ACC112 (cell line): Measurements from ENCODE around the gene REM2.

Experiments
- H2AFZ ChIP-seq: fragments of 200-600 bp; sonication (generic); one replicate; pipeline ENCODE4 v1.6.0; 2017; ENCODE audit warnings: antibody characterized with exemption, low read length; ENCODE audit not compliant: unreplicated experiment
- H3K27ac ChIP-seq: fragments of 200-600 bp; sonication (generic); 2 replicates; pipeline ENCODE4 v1.5.1; 2014; ENCODE audit warnings: low read depth, mild to moderate bottlenecking, antibody characterized with exemption, low read length, moderate library complexity
- H3K27me3 ChIP-seq: fragments of 200-600 bp; sonication (generic); 2 replicates; pipeline ENCODE4 v1.6.1; 2014; ENCODE audit warnings: mild to moderate bottlenecking, antibody characterized with exemption, low read length, moderate library complexity, mixed read lengths; ENCODE audit not compliant: insufficient read depth
- H3K36me3 ChIP-seq: fragments of 200-600 bp; sonication (generic); 2 replicates; pipeline ENCODE4 v1.6.1; 2016; ENCODE audit warnings: mild to moderate bottlenecking, antibody characterized with exemption, low read length, moderate library complexity, mixed read lengths; ENCODE audit not compliant: insufficient read depth
- H3K4me1 ChIP-seq: fragments of 200-600 bp; sonication (generic); one replicate; pipeline ENCODE4 v1.6.1; 2016; ENCODE audit warnings: low read length, mixed read lengths; ENCODE audit not compliant: insufficient read depth, unreplicated experiment, control insufficient read depth
- H3K4me3 ChIP-seq: fragments of 200-600 bp; sonication (generic); 2 replicates; pipeline ENCODE4 v1.5.1; 2014; ENCODE audit warnings: mild to moderate bottlenecking, low read depth, low read length
- H3K79me2 ChIP-seq: fragments of 200-600 bp; sonication (generic); one replicate; pipeline ENCODE4 v1.6.0; 2016; ENCODE audit warnings: low read length; ENCODE audit not compliant: control insufficient read depth, unreplicated experiment, insufficient read depth

Gene REM2

GRCh38 chr14:22883173-22883976 is at the start of gene REM2:
TSS of gene REM2 (plus strand) at chr14:22883222. CDS start at chr14:22883288, 66 bp downstream.
- no peaks in the 10 kb centered on the region for H3K27me3 ChIP-seq
- no peak within 1 kb of the TSS for H3K27ac ChIP-seq
- no peak within 1 kb of the TSS for H3K4me3 ChIP-seq

GRCh38 chr14:22835505-22835904 is 47.5 kb upstream of the REM2 start:
- H2AFZ ChIP-seq = no peak overlapping the region
- H3K79me2 ChIP-seq = peaks cover 59% of the 10 kb centered on the region
- H3K36me3 ChIP-seq = peaks cover 3% of the 10 kb centered on the region; the same call in 1 of the 2 replicates
- H3K4me1 ChIP-seq = peaks cover 34% of the 10 kb centered on the region
- no peak overlapping the region; the same call in 1 of the 2 replicates for H3K4me3 ChIP-seq
- peak overlapping the region; percentile 88 for H3K27ac ChIP-seq
- no peaks in the 10 kb centered on the region for H3K27me3 ChIP-seq

More at GRCh38 chr14:22883173-22883976, at the start of gene REM2:
- peaks cover 1% of the 10 kb centered on the region; the same call in 1 of the 2 replicates for H3K36me3 ChIP-seq
- peaks cover 16% of the 10 kb centered on the region for H3K4me1 ChIP-seq
- H2AFZ ChIP-seq = no peak within 1 kb of the TSS
- no peaks in the 10 kb centered on the region for H3K79me2 ChIP-seq

- Histone ChIP-seq H3K4me1 (peaks cover 29% of the 10 kb centered on the region), H2AFZ (no peak within 1 kb of the TSS), H3K27me3 (no peaks in the 10 kb centered on the region), H3K79me2 (peaks cover 57% of the 10 kb centered on the region), H3K4me3 (peak within 1 kb of the TSS; percentile 91), H3K36me3 (peaks cover 2% of the 10 kb centered on the region; the same call in 1 of the 2 replicates), H3K27ac (peak within 1 kb of the TSS; percentile 88)
Measured at GRCh38 chr14:22836301-22837113, 46.5 kb upstream of the REM2 start, which contains the start of gene MMP14. TSS of gene MMP14 (plus strand) at chr14:22836585. CDS start at chr14:22836818, 233 bp downstream.

DNA sequence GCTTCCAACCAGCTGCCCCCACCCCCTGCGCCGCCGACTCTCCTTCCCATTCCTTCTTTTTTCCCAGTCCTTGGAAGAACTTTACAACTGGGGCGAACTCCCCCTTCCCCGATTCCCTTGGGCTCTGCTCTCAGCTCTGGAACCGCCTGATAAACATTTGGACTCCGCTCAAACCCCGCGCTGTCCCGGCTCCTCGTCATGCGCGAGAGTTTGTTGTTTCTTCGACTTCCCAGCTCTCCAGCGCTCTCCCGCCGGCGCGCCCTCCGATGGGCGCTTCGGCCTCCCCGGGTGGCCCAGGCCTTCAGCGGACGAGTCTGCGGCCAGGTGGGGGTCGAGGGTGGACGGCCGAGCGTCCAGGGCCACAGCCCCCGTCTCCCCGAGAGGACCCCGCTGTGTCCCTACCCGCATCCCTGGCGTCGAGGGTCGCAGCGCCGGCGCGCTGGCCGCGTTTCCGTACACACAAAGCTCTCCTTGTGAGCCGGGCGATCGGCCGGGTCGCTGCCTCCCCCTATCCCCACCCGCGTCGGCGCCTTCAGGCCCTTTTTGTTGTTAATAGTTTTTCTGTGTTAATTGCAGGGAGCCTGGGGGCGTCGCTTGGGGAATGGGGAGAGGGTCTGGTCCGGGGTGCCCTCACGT is 45.8 kb upstream of the REM2 start:
- Histone ChIP-seq H3K27me3 (no peaks in the 10 kb centered on the region), H3K4me1 (peaks cover 28% of the 10 kb centered on the region), H3K4me3 (peak overlapping the region; percentile 91), H3K79me2 (peaks cover 63% of the 10 kb centered on the region), H2AFZ (no peak overlapping the region), H3K36me3 (no peaks in the 10 kb centered on the region; the same call in 1 of the 2 replicates), H3K27ac (peak overlapping the region; percentile 88)

GRCh38 chr14:22837750-22838538 is 45.1 kb upstream of the REM2 start:
- Histone ChIP-seq H3K27ac (peak overlapping the region; percentile 88), H3K27me3 (no peaks in the 10 kb centered on the region), H3K79me2 (peaks cover 70% of the 10 kb centered on the region), H3K4me1 (peaks cover 28% of the 10 kb centered on the region), H3K36me3 (peaks cover 4% of the 10 kb centered on the region; the same call in 1 of the 2 replicates), H3K4me3 (peak overlapping the region; percentile 91), H2AFZ (peak overlapping the region; percentile 57)

DNA sequence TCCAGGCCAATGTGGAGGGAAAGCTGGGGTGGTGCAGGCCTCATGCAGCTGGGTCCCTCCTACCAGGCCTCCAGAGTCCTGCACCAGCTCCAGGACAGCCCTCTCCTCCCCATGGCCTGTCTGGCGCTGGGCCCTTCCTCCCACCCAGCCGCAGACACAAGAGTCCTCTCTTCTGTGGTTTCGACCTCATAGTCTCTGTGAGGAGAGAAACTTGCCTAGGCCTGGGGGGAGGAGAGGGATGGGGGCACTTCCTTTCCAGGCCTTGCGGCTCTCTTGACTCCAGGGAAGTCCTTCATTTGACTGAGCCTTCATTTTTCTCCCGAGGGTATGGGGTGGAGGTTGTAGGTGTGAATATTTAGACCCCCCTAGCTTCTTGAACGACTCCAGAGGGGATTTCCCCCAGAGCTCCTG is 44.4 kb upstream of the REM2 start:
- no peaks in the 10 kb centered on the region for H3K27me3 ChIP-seq
- H3K27ac ChIP-seq = peak overlapping the region; percentile 88
- H2AFZ ChIP-seq = peak overlapping the region; percentile 17
- H3K36me3 ChIP-seq = peaks cover 4% of the 10 kb centered on the region; the same call in 1 of the 2 replicates
- H3K4me3 ChIP-seq = peak overlapping the region; percentile 91
- peaks cover 28% of the 10 kb centered on the region for H3K4me1 ChIP-seq
- peaks cover 77% of the 10 kb centered on the region for H3K79me2 ChIP-seq

GRCh38 chr14:22839159-22839779 is 43.8 kb upstream of the REM2 start:
- Histone ChIP-seq H3K27me3 (no peaks in the 10 kb centered on the region), H2AFZ (no peak overlapping the region), H3K36me3 (peaks cover 6% of the 10 kb centered on the region; the same call in 1 of the 2 replicates), H3K4me1 (peaks cover 28% of the 10 kb centered on the region), H3K27ac (peak overlapping the region; percentile 88), H3K4me3 (peak overlapping the region; percentile 91), H3K79me2 (peaks cover 77% of the 10 kb centered on the region)

GRCh38 chr14:22841311-22841710 is 41.7 kb upstream of the REM2 start:
- Histone ChIP-seq H2AFZ (no peak overlapping the region), H3K36me3 (peaks cover 19% of the 10 kb centered on the region; the same call in 1 of the 2 replicates)

GRCh38 chr14:22841769-22842168 is 41.3 kb upstream of the REM2 start:
- Histone ChIP-seq H3K27ac (no peak overlapping the region), H3K36me3 (peaks cover 19% of the 10 kb centered on the region; the same call in 1 of the 2 replicates), H3K4me3 (no peak overlapping the region), H3K79me2 (peaks cover 66% of the 10 kb centered on the region), H3K27me3 (no peaks in the 10 kb centered on the region), H2AFZ (no peak overlapping the region), H3K4me1 (peaks cover 35% of the 10 kb centered on the region)

More at GRCh38 chr14:22841311-22841710, 41.7 kb upstream of the REM2 start:
- Histone ChIP-seq H3K79me2 (peaks cover 71% of the 10 kb centered on the region), H3K4me1 (peaks cover 30% of the 10 kb centered on the region), H3K27ac (0 out of 2 replicates have a peak overlapping the region, but pooled peaks have one; percentile 30), H3K4me3 (no peak overlapping the region), H3K27me3 (no peaks in the 10 kb centered on the region)
